EH (cell line): ENCODE results near the gene DIO3.
"Not testable (repeated sequence)": the region's sequence is repeated elsewhere in the genome, so short reads cannot be mapped to it uniquely, and the experiment has no call there.

Experiments used
- DNase-seq: peaks from one replicate; pipeline ENCODE4 v3.0.0-alpha.2; 2015; ENCODE audit warnings: low read depth

DIO3 gene

GRCh38 chr14:101559250-101559623, 2.1 kb upstream of the DIO3 start:
- no peak for DNase-seq

GRCh38 chr14:101559624-101560533, 1.4 kb upstream of the DIO3 start:
- DNase-seq = no peak

- DNase-seq = no peak
These were observed 671 bp upstream of the DIO3 start for GRCh38 chr14:101560534-101561113.

GRCh38 chr14:101561897-101562490, 699 bp downstream of the DIO3 start:
- DNase-seq = no peak

- DNase-seq = no peak
These were observed 1.5 kb downstream of the DIO3 start for GRCh38 chr14:101562659-101563351.

DNA sequence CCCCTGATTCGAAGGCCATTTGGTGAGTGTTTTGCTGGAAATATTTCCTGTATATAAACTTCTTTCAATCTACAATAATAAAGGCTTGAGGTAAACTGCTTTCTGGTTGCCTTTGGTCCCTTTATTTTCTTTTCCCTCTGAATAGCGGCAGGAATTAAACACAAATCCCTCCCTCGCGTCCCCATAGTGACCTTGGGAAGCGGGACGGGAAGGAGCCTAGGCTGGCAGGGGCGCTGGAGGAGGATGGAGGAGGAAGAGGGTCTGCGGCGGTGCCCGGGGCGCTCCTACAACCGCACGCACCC, 2.0 kb downstream of the DIO3 start:
- DNase-seq = no peak

DNA sequence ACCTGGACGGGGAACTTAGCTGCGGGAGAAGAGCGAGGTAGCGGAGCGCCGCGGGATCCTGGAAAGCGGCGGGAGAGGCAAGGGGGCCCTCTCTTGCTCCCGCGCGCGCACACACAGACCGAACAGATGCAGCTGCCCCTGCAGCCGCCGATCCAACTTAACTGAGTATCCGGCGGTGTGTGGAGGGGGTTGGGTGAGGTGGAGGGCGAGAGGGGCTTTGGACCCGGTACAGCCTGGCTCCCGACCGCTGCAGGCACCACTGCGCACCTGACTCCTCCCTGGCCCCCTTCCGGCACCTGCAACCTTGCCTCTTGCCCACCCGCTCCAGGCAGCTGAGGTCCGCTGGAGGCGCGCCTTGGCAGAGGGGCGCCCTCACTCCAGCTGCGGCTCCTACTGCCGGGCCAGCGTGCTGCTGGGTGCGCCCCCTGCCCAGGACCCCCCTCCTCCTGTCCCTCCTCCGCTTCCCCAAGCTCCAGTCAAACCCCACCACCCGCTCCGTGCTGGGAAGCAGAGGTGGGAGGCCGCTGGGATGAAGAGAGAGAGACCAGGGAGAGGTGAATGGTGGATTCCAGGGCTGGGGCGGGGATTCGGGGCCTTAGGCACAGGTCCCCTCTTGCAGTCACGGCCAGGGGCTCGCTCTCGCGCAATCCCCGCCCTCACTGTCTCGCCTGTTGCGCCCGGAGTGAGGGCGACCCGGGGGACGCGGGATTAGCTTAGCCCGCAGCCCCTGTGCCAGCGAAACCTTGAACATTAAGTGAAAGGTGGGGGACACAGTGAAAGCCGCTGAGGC, 2.6 kb downstream of the DIO3 start:
- no peak for DNase-seq

DNA sequence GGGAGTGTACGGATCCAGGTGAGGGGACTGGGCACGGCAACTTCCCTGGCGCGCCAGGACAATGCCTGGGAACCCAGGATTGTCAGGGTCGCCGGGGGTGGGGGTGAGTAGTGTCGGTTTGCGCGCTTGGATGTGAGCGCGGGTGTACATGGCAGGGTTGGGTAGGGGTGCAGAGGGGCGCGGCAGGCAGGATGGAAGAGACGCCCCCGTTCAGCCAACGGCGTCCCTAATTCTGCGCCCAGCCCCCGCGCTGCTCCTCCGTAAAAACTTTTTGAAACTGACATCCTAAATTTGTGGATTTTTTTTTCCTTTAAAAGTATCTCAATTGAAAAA, 3.1 kb downstream of the DIO3 start:
- DNase-seq = no peak

DNA sequence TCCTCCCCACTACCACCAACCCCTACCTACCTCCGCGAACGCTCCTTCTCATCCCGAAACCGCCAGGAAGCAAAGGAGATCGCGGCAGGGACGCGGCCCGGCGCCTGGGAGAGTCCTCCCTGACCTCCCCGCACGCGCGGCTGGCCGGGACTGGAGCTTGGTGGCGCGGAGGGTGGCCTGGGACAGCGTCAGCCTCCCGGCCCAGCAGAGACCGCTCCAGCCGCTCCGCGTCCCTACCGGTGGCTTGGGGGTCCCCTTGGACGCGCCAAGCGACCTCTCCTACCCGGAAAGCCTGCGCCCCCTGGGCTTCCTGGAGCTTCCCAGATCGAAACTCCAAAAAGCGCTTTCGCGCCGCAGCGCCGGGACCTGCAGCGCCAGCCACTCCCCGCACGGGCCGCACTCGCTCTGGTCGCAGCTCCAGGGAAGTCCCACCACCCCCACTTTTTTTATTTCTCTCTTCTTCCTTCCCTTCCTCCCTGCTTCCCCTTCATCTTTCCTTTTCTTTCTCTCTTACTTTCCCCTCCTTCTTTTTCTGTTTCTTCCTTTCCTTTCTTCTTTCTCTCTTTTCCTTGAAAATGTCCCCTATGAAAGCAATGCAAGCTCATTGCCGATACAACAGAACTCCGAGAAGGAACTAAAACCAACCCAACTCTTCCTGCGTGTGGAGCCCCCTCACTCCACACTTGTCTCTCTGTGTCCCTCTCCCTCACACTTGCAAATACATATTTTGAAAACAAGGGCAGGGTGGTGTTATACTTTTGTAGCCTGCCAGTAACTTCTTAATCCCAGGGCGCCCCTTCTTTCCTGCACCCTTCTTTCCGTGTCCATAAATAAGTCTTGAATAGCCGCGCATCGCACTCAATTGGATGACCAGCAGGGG, 3.8 kb downstream of the DIO3 start:
- no peak for DNase-seq

DNA sequence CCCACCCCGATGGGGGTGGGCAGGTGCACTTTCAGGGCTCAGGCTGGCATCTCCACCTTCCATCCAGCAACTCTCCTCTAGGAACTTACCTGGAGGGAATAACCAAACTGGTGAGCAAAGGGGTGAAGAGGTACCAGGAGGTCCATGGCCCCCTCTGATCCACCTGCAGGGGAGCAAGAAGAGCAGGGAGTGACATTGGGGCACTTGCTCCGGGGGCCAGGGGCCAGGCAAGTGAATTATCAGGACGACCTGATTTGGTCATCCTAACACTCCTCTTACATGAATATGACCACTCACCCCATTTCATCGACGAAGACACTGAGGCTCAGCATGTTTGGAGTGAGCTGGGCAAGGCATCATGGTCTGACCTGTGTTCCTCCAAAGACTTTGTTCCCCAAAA, 6.0 kb downstream of the DIO3 start:
- DNase-seq = no peak

GRCh38 chr14:101571004-101571403, 9.7 kb downstream of the DIO3 start:
- DNase-seq = no peak

DNA sequence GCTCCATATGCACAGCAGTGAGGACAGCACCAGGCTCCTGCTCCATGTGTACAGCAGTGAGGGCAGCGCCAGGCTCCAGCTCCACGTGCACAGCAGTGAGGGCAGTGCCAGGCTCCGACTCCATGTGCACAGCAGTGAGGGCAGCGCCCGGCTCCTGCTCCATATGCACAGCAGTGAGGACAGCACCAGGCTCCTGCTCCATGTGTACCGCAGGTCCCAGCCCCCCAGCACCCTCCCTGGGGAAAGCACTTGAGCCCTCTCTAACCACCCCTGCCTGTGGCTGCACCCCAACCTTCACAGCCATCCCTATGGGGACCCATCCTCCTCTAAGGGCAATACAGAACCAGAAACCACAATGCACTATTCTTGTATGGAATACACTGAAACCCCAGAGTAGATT, 11.2 kb downstream of the DIO3 start:
- not testable (repeated sequence) for DNase-seq

DNA sequence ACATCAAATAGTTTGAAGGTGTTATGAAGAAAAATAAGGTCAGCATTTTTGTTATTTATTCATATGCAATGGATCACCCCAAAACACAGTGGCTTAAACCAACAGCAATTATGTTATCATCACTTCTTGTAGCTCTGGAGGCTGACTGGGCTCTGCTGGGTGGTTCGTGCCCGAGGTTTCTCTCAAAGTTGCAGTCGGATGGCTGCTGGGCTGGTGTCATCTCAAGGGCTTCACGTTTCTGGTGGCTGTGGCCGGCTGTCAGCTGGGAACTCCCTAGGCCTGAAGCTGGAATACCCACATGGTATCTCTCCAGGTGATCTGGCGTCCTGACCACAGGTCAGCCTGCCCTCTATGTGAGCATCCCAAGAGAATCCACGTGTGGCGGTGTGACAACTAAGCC, 12.0 kb downstream of the DIO3 start:
- DNase-seq = no peak

DNA sequence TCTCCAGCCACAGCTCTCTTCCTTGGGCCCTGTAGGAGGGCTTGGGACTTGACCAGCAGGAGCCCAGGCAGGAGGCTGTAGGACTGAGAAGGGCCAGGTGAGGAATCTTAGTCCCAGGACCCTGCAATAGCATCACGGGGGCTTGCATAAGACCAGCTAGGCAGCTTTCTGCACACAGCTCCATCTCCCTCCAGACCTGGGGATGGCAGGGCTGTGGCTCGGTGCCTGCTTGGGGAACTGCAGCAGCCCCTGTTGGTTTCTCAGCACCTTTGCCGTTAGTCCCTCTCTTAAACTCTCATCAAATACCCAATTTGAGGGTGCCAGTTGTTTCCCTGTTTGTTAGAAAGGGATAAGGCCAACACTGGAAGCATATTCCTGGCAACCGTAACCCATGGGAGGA, 14.3 kb downstream of the DIO3 start:
- DNase-seq = no peak

DNA sequence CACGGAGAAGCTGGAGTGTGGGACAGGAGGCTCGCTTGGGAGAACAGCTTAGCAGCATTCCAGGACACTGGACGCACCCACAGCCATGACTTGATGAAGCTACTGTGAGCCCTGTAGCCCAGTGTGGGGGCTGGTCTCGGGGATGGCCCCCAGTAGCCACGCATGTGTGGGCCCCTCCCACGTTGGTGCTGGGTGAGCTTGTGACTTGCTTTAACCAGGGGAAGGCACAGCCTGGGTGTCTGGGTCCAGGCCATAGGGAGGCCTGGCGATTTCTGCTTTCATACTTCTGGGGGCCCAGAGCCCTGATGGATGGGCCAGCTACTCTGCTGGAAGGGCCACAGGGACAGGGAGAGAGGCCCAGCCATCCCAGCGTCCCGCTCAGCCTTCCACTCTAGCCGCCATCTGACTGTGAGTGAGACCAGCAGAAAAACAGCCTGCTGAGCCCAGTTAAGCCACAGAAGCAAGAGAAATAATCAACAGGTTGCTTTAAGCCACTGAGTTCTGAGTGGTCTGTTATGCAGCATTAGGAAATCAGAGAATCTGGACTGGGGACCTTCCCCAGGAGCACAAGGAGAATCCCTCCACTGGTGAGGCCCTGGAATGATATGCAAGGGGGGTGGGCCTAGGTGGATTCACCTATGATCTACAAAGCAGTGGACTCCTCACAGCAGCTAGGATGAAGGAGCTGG, 16.1 kb downstream of the DIO3 start:
- DNase-seq = no peak

DNA sequence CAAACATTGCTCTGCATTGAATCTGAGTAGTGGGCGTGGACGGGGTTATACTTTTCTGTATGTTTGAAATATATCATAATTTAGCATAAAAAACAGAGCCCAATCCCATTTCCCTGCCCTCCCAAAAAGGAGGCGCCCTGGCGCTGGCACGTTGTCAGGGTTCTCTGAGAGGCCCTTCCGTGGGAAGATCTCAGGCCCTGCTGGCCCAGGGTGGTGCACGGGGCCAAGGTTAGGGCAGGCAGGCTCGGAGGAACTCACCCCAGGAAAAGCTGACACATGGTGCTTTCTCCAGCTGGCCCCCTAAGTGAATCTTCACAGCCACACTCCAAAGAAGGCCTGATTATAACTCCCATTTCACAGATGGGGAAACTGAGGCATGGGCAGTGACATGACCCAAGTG, 17.2 kb downstream of the DIO3 start:
- DNase-seq = no peak

- no peak for DNase-seq
These were observed 18.2 kb downstream of the DIO3 start for GRCh38 chr14:101579372-101580080.

GRCh38 chr14:101581806-101582205, 20.5 kb downstream of the DIO3 start:
- no peak for DNase-seq

- DNase-seq = no peak
These were observed 21.0 kb downstream of the DIO3 start for GRCh38 chr14:101582294-101582693.
